Fibroblast of the conjunctiva (primary cell): Measurements from ENCODE around the gene JPH2.
"Not testable (repeated sequence)": the region's sequence is repeated elsewhere in the genome, so short reads cannot be mapped to it uniquely, and the experiment has no call there.

ENCODE experiments used
- DNase-seq: peaks from one replicate; pipeline ENCODE4 v3.0.0-alpha.2; 2010; ENCODE audit warnings: low read depth

The JPH2 gene

GRCh38 chr20:44159125-44159524 lies 27.9 kb downstream of the JPH2 start:
- DNase-seq, result no peak

DNA sequence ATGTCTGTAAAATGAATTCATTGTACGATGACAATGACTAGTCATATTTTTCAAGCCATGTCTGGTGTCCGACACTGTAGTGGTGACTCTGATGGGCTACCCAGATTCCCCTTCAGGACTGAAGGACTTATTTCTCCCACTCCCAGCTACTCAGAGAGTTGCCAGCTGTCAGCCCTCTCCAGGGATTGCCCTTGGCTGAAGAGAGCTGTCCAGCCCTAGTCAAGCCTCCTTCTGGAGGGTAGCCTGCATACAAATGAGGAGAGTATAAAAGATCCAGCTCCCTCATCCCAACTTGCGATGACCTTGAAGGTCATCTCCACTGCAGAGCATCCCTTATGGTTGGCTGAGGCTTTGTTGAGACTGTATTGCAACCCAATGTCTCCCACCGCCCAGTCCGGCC lies 29.9 kb downstream of the JPH2 start:
- no peak for DNase-seq

DNA sequence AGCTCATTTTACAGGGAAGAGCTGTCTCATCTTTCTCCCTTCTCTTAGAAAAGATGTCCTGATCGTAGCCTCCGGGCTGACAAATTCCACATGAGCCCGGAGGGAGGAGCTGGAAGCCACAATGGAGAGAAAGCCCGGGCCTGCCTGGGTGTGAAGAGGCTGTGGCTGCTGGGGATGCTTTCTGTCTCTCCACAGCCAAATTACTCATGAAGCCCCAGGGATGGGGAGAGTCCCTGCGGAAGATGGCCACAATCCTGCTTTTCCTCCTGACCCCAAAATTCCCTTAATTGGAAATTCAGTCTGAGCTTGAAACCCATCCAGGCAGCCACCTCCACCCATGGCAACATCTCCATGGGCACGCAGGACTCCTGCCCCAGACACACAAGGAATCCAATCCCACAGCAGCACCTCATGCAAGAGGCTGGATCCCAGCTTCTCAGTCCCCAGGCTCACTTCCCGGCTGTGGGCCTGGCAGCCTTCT lies 32.4 kb downstream of the JPH2 start:
- no peak for DNase-seq

- DNase-seq, result no peak
Measured at GRCh38 chr20:44153636-44154043, 33.3 kb downstream of the JPH2 start.

- no peak for DNase-seq
Measured at GRCh38 chr20:44151621-44152416, 35.2 kb downstream of the JPH2 start.

GRCh38 chr20:44146272-44146671 lies 40.7 kb downstream of the JPH2 start:
- no peak for DNase-seq

GRCh38 chr20:44145131-44145775 lies 41.7 kb downstream of the JPH2 start:
- DNase-seq, result no peak

DNA sequence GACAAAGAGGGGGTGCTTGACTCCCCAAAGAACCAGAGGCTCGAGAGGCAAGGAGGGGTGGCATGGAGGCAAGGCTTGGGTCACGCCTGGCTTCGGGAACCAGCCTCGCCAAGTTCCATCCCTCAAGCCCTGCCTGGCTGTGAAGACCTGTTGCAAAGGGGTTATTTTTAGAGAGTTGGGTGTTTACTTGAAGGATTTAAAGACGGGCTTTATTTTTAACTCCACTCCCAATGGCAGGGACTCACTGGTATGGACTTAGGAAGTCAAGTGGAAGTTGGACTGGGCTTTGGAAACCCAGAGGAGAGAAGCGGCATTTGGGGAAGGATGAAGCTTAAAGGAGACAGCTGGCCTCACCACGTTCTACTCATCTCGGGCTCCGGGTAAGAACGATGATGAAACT lies 43.1 kb downstream of the JPH2 start:
- no peak for DNase-seq

DNA sequence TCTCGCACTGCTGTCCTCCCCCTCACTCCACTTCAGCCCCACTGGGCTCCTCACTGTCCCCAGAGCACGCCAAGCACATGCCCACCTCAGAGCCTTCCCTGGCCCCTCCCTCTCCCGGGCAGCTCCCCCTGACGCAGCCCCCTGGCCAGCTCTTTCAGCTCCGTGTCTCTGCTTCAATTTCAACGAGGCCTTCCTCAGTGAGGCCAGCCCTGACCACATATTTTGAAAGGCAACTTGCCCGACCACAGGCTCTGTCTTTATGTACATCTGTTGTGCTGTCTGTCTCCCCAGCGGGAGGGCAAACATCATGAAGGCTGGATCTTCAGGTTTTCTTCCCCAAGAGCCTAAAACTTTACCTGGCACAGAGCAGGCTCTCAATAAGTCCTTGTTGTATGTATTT lies 44.6 kb downstream of the JPH2 start:
- DNase-seq, result no peak

DNA sequence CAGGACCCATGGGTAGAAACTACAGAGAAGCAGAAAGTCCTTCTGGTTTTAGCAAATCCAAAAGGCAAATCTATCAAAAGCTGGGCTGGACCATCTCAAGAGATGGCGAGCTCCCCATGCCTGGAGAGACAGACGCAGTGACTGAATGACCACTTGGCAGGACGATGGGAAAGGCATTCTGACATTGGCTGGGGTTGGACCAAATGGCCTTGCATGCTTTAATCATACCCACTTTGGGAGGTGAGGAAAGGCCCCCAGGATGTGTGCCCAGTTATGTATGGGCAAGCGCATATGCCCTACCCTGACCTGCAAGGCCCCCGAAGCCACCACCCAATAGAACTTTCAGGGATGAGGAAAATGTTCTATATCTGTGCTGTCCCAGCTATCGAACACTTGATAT lies 45.1 kb downstream of the JPH2 start:
- DNase-seq, result no peak

DNA sequence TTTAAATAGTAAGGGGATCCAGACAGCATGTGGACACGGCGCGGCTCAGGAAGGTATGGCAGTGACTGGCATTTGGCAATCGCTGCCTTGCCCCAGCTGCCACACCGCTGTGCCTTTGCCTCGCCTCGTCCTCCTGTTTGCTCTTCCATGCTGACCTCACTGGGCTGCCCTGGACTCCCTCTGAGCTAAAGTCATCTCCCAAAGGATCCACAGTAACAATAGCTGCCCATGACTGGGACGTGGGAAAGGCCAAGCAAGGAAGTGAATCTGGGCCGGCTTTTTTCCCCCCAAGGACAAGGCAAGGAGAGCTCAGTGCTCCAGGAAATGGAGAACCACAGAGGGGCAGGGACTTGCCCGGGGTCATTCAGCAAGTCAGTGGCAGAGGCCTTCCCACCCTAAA lies 48.1 kb downstream of the JPH2 start:
- DNase-seq, result no peak

DNA sequence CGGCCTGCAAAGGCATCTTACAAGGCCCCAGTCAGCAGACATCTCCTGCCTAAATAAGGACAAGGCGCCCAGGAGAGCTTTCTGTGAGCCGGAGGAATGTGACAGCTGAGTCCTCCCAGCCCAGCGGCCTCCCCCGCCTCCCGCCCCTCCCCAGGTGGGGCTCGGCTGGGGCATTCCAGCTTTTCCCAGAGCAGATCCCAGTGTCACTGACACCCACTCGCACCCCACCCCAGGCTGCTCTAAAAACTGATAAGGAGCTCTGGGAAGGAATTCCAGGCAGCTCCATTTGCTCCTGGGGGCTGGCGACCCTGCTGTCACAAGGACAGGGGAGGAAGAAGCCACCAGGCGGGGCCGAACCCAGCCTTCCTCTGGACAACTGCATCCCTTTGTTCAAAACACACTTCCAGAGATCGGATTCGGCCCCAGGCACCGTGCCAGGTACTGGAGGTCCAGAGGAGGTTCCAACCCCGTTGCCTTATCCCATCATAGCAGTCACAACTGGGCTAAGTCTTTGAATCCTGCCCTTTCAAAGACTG lies 49.7 kb downstream of the JPH2 start:
- DNase-seq, result no peak

GRCh38 chr20:44136579-44137265 lies 50.3 kb downstream of the JPH2 start:
- DNase-seq, result no peak

DNA sequence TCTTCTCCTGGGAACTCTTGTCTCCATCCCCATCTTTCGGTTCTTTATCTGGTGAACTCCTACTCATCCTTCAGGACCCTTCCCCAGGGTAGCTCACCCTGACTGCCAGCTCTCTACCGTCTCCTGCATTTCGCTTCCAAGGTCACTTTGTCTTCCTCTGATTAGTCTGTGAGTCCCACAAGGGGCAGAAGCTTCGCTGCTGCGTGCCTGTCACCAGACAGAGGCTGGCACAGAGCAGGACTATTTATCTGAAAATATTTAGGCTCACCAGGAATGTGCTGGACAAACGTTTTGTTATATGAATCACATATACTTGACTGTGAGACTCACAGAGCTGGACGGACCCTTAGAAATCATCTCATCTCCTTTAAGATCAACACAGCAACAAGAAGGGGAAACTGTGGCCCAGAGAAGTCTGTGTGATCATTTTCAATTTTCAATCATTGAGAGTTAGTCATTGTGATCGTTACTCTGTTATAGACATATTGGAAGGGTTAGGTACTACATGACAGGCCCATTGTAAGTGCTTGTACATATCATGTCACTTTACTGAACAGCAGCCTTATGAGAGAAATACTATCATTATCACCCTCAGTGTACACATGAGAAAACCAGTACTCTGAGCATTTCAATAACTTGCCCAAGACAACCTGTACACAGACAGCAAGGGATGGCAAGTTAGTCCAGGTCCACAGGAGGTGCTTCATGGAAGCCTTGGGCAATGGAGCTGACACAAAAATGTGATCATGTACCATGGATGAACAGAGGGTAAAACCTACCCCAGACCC lies 51.4 kb downstream of the JPH2 start:
- DNase-seq, result no peak

GRCh38 chr20:44135012-44135412 lies 52.0 kb downstream of the JPH2 start:
- no peak for DNase-seq

DNA sequence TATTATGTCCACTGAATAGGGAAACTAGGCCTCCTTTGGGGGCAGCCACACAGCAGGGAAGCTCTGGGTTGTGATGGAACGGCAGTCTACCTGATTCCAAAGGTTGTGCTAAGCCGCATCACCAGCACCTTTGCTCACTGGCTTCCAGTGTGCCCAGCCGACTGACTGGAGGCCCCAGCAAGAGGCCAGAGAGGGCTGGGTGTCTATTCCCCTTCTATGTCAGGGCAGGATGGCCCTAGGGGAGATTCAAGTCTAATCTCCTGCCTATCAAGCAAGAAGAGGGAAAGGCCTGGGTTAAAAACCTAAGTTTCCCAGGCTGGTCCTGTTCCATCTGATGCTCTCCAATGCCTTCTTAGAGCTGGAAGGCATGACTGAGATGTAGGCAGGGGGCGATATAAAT lies 53.6 kb downstream of the JPH2 start:
- DNase-seq, result no peak

DNA sequence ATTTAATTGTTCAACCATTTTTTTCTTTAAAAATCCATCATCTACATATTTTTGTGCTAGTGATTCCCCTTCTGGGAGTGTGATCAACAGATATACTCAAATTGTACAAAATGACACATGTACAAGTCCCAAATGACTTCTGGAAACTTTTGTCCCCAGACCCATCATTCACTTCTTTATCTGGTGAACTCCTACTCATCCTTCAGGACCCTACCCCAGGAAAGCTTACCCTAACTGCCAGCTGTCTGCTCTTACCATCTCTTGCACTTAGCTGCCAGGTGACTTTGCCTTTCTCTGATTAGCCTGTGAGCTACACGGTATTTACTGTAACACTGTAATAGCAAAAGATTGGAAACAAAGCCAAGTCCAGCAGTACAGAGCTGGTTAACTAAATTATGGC lies 55.3 kb downstream of the JPH2 start:
- DNase-seq, result no peak

DNA sequence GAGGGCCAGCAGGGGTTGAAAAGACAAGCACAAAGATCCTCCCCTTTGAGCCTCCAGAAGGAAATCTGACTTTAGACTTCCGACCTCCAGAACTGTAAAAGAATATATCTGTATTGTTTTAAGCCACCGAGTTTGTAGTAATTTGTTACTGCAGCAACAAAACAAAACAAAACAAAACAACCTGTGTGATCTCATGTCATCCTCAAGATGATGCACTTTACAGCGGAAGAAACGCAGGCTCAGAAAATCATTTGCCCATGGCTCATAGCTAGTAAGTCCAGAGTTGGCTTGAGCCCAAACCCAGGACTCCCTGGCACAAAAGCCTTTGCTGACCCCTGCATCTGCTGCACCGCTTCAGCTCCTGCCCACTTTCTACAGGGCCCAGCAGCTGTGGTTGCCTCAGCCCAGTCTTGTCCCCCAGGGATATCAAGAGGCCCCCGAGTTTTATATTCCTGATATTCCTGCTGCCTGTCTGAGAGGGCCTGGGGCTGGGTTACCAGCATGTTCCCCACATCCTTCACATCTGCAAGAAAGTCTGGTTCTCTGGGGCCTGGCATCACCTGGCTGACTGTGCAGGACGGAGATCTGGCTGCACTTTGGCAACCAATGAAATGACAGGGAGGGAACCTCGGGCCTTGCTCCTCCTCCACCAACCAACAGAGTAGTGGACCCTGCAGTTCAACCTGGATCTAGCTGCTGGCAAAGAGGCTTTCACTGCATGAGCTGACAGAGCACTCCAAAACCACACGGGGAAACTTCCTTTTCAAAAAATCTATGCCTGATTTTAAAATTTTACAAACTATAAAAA lies 56.9 kb downstream of the JPH2 start:
- no peak for DNase-seq

DNA sequence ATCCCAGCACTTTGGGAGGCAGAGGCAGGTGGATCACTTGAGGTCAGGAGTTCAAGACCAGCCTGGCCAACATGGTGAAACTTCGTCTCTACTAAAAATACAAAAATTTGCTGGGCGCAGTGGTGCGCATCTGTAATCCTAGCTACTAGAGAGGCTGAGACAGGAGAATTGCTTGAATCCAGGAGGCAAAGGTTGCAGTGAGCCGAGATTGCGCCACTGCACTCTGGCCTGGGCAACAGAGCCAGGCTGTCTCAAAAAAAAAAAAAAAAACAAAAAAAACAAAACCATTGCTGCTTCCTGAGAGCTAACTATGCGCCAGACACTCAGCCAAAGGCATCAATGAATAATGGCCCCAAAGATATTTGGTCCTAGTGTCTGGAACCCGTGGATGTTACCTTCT lies 57.7 kb downstream of the JPH2 start:
- DNase-seq, result not testable (repeated sequence)

DNA sequence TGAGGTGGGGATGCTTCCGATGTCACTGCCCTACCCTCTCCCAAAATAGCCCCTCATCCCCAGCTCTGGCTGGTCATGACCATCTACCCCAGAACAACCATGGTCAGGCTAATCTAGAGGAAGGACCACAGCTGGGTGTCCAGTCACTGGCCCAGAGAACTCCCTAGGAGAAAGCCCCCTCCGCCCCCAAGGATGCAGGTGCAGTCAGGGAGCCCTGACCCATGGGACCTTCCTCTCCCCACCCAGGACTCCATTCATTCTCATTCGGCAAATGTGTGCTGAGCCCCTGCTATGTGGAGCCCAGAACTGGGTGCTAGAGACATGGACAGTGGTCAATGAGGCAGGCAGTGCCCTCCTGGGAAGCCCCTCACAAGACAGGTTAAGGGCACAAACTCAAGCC lies 60.5 kb downstream of the JPH2 start:
- no peak for DNase-seq
